BLaER1 treated with 17β-estradiol and CSF1 and Interleukin-3, amounts not matched to agents 10 nM and 100 nM (cell line): ENCODE measurements around the gene HPSE.

ENCODE experiments used
- H3K27ac ChIP-seq, 11 experiments: shearing (Covaris generic); formaldehyde crosslinking; 2 replicates each; pipeline ENCODE4 v1.8.1; 2022
- H3K27me3 ChIP-seq, 11 experiments: shearing (Covaris generic); formaldehyde crosslinking; 2 replicates each; pipeline ENCODE4 v1.8.1; 2022
- H3K36me3 ChIP-seq, 11 experiments: shearing (Covaris generic); formaldehyde crosslinking; 2 replicates each; pipeline ENCODE4 v1.8.1; 2022
- H3K4me1 ChIP-seq, 10 experiments: shearing (Covaris generic); formaldehyde crosslinking; 2 replicates each; pipeline ENCODE4 v1.8.1; 2022
- H3K4me2 ChIP-seq, 11 experiments: shearing (Covaris generic); formaldehyde crosslinking; 2 replicates each; pipeline ENCODE4 v1.8.1; 2022
- H3K4me3 ChIP-seq, 10 experiments: shearing (Covaris generic); formaldehyde crosslinking; 2 replicates each; pipeline ENCODE4 v1.8.1; 2022
- H3K9ac ChIP-seq, 11 experiments: shearing (Covaris generic); formaldehyde crosslinking; 2 replicates each; pipeline ENCODE4 v1.8.1; 2022
- H3K9me3 ChIP-seq, 11 experiments: shearing (Covaris generic); formaldehyde crosslinking; replicated peaks in 1 of 11; 2 replicates each; pipeline ENCODE4 v1.8.1; 2022
- H4K20me1 ChIP-seq, 11 experiments: shearing (Covaris generic); formaldehyde crosslinking; 2 replicates each; pipeline ENCODE4 v1.8.1; 2022
- Cebpa-rat ChIP-seq, 11 experiments: shearing (Covaris generic); IDR thresholded peaks; 2 replicates each; pipeline ENCODE4 v1.8.1; 2022

Gene HPSE

GRCh38 chr4:83247415-83248357 lies 87.0 kb downstream of the HPSE start:
- H3K36me3 ChIP-seq, result peaks cover 0 to 12% (median 0%) of the 10 kb centered on the region in 11 experiments; a peak in 3 of 22 replicates
- peak overlapping the region in 3 of 11 experiments; percentile 20 to 47 (median 23); a peak in 5 of 22 replicates for H3K27ac ChIP-seq

More at GRCh38 chr4:83247415-83248357, 87.0 kb downstream of the HPSE start:
- Histone ChIP-seq H3K27me3 (no peaks in the 10 kb centered on the region), H3K9me3 (peaks cover 0 to 10% (median 0%) of the 10 kb centered on the region in 11 experiments; a peak in 2 of 22 replicates), H3K4me1 (peaks cover 0 to 50% (median 0%) of the 10 kb centered on the region in 10 experiments; a peak in 7 of 20 replicates), H3K4me2 (peak overlapping the region in 3 of 11 experiments; percentile 29 to 33 (median 32); a peak in 2 of 22 replicates), H3K4me3 (no peak overlapping the region), H3K9ac (no peak overlapping the region), H4K20me1 (no peaks in the 10 kb centered on the region)
- TF ChIP-seq Cebpa-rat (IDR thresholded peaks at IDR 0.05), result no peak
